Measurements from ENCODE around the gene WRAP53. TPM values are rescaled to one million over a fixed set of nuclear protein-coding genes. Genes with fewer than 3 reads are reported as not detected.
A peak's percentile ranks its signal among the peaks of the same experiment; 100 is the strongest.

Gene WRAP53
- total RNA-seq, 2 donors from 2014 or later, result 3.7 to 6.1 TPM

- Histone ChIP-seq H3K27me3 (no peaks in the 10 kb centered on the region), H3K36me3 (no peaks in the 10 kb centered on the region), H3K9me3 (no peaks in the 10 kb centered on the region), H3K27ac (peak overlapping the region; percentile 63 to 69), H3K4me1 (peaks cover 0 to 21% of the 10 kb centered on the region in 2 donors), H3K4me3 (peak overlapping the region; percentile 60 to 64)
- TF ChIP-seq, protein P1, sequence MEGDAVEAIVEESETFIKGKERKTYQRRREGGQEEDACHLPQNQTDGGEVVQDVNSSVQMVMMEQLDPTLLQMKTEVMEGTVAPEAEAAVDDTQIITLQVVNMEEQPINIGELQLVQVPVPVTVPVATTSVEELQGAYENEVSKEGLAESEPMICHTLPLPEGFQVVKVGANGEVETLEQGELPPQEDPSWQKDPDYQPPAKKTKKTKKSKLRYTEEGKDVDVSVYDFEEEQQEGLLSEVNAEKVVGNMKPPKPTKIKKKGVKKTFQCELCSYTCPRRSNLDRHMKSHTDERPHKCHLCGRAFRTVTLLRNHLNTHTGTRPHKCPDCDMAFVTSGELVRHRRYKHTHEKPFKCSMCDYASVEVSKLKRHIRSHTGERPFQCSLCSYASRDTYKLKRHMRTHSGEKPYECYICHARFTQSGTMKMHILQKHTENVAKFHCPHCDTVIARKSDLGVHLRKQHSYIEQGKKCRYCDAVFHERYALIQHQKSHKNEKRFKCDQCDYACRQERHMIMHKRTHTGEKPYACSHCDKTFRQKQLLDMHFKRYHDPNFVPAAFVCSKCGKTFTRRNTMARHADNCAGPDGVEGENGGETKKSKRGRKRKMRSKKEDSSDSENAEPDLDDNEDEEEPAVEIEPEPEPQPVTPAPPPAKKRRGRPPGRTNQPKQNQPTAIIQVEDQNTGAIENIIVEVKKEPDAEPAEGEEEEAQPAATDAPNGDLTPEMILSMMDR (IDR thresholded peaks at IDR 0.05), result no peak
- no peak for DNase-seq (ENCODE audit: low spot score)
Measured at GRCh38 chr17:7717756-7718350, 29.6 kb downstream of the WRAP53 start.

GRCh38 chr17:7719661-7720060 lies 31.4 kb downstream of the WRAP53 start:
- Histone ChIP-seq H3K4me1 (peaks cover 0 to 21% of the 10 kb centered on the region in 2 donors), H3K27ac (no peak overlapping the region), H3K9me3 (no peaks in the 10 kb centered on the region), H3K36me3 (no peaks in the 10 kb centered on the region), H3K4me3 (no peak overlapping the region), H3K27me3 (no peaks in the 10 kb centered on the region)
- TF ChIP-seq, protein P1 (IDR thresholded peaks at IDR 0.05), result no peak
- DNase-seq (ENCODE audit: low spot score), result no peak

DNA sequence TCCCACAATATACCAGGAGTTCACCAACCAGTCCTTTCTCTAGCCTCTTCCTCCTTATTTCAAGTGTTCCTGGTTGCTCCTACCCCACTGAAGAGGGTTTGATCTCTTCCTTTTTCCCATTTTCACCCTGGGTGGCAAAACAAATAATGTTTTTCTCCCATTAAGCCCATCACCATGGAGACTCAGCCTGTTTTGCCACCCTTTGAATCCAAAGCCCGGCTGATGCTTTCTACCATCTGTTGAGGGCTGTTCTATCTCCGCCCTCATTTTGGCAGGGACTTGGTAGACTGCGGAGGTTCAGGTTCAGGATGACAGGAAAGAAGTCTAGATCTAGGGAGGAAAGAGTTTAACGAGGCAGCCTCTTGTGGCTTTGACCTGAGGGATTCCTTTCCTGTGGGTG lies 31.8 kb downstream of the WRAP53 start:
- Histone ChIP-seq H3K4me1 (peaks cover 0 to 21% of the 10 kb centered on the region in 2 donors), H3K27me3 (no peaks in the 10 kb centered on the region)

GRCh38 chr17:7721612-7722011 lies 33.3 kb downstream of the WRAP53 start:
- H3K27me3 ChIP-seq, result no peaks in the 10 kb centered on the region
- H3K4me1 ChIP-seq, result peaks cover 0 to 15% of the 10 kb centered on the region in 2 donors
- TF ChIP-seq, protein P1 (IDR thresholded peaks at IDR 0.05), result no peak
- no peak overlapping the region for H3K4me3 ChIP-seq
- no peak for DNase-seq (ENCODE audit: low spot score)
- H3K36me3 ChIP-seq, result no peaks in the 10 kb centered on the region
- H3K27ac ChIP-seq, result no peak overlapping the region
- no peaks in the 10 kb centered on the region for H3K9me3 ChIP-seq

More for the DNA sequence above, 31.8 kb downstream of the WRAP53 start:
- H3K9me3 ChIP-seq, result no peaks in the 10 kb centered on the region
- no peak overlapping the region for H3K4me3 ChIP-seq
- TF ChIP-seq, protein P1 (IDR thresholded peaks at IDR 0.05), result no peak
- H3K27ac ChIP-seq, result no peak overlapping the region
- H3K36me3 ChIP-seq, result no peaks in the 10 kb centered on the region
- DNase-seq (ENCODE audit: low spot score), result no peak

DNA sequence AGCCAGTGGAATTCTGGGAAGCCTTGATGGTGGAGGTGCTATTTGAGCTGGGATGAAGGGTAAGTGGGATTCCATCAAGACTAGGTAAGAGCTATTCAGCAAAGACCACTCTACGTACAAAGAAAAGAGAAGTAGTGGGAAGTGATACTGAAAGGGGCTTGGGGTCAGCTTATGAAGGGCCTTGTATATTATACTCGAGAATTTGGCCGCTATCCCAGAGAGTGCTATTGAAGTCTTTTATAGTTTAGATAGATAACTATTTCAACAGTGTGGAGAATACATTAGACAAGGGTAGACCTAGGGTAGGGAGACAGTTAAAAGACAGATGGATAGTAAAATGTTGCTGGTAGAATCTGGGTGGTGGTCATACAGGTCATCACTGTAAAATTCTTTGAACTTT lies 39.6 kb downstream of the WRAP53 start:
- H3K9me3 ChIP-seq, result no peaks in the 10 kb centered on the region
- TF ChIP-seq, protein P1 (IDR thresholded peaks at IDR 0.05), result no peak
- H3K4me3 ChIP-seq, result no peak overlapping the region
- H3K27ac ChIP-seq, result no peak overlapping the region
- DNase-seq (ENCODE audit: low spot score), result no peak
- H3K4me1 ChIP-seq, result no peaks in the 10 kb centered on the region
- H3K36me3 ChIP-seq, result no peaks in the 10 kb centered on the region
- no peaks in the 10 kb centered on the region for H3K27me3 ChIP-seq

DNA sequence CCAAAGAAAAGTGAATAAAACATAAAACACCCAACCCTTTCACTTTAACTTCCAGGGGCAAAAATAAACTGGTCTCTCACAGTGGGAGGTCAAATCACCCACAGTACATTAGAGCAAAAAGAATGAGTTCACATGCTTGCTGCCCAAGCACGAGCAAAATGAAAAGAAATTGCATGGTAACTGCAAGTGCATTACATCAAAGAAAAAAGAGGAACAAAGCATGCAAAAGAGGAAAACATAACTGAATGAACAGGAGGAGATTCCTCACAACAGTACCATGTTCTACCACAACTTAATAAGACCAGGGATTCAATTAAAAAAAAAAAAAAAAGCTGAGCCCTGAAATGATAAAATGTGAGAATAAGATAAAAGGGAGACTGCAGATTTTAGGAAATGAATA lies 41.5 kb downstream of the WRAP53 start:
- Histone ChIP-seq H3K9me3 (no peaks in the 10 kb centered on the region), H3K27ac (no peak overlapping the region), H3K4me1 (no peaks in the 10 kb centered on the region), H3K27me3 (no peaks in the 10 kb centered on the region), H3K4me3 (no peak overlapping the region), H3K36me3 (no peaks in the 10 kb centered on the region)
- DNase-seq (ENCODE audit: low spot score), result no peak
- TF ChIP-seq, protein P1 (IDR thresholded peaks at IDR 0.05), result no peak
